AG09319 (cell line): ENCODE data around the gene RAB4A.

Experiments used
- DNase-seq: peaks from one replicate; pipeline ENCODE4 v3.0.0-alpha.2; 2010; ENCODE audit warnings: low read depth; ENCODE audit errors: extremely low read depth
- CTCF ChIP-seq: IDR thresholded peaks from 2 replicates; pipeline ENCODE4 v1.5.1; 2011; ENCODE audit warnings: low read depth, mild to moderate bottlenecking, inconsistent platforms, low read length, moderate library complexity

RAB4A gene

DNA sequence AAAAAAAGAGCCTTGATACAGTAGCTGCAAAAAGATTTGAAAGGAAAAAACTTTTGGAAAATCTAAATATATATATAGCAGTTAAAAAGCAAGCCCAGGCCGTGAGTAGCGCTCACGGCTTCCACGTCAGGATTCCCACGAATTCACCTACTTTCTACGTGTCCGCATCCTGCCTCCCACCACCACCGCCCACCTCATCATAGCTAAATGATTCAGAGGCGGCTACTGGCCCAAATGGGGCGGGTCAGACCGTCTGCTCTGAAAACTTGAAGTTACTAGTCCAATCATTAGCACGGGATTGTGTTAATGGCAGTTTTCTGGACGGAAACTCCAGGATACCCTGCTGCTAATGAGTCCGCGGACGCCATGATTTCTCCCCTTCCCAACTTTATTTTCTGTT, 73.2 kb downstream of the RAB4A start:
- no peak for TF ChIP-seq CTCF
- no peak for DNase-seq

DNA sequence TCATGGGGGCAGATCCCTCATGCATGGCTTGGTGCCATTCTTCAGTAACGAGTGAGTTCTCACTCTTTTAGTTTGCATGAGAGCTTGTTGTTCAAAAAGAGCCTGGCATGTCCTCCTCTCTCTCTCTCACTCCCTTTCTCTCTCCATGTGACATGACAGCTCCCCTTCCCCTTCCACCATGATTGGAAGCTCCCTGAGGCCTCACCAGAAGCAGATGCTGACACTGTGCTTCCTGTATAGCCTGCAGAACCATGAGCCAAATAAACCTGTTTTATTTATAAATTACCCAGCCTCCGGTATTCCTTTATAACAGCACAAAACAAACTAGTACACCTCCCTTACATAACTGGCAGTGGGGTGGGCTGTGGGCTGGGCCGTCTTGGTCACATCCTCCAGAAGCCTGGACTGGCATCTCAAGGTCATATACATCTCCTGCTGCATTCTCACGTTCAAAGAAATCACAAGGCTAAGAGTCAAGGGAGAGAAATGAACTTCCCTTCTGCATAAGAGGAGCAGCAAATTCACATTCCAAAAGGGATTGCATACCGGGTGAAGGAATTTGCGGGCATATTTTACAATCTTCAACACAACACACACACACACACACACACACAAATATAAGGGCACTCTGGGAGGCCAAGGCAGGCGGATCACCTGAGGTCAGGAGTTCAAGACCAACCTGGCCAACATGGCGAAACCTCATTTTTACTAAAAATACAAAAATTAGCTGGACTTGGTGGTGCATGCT, 74.2 kb downstream of the RAB4A start:
- DNase-seq = no peak
- no peak for TF ChIP-seq CTCF

GRCh38 chr1:229347528-229347927, 76.6 kb downstream of the RAB4A start:
- no peak for DNase-seq
- no peak for TF ChIP-seq CTCF

- no peak for DNase-seq
- TF ChIP-seq CTCF = no peak
Observed at GRCh38 chr1:229349463-229350385, 78.8 kb downstream of the RAB4A start.

- no peak for TF ChIP-seq CTCF
- DNase-seq = no peak
Observed at GRCh38 chr1:229352975-229353374, 82.1 kb downstream of the RAB4A start.

DNA sequence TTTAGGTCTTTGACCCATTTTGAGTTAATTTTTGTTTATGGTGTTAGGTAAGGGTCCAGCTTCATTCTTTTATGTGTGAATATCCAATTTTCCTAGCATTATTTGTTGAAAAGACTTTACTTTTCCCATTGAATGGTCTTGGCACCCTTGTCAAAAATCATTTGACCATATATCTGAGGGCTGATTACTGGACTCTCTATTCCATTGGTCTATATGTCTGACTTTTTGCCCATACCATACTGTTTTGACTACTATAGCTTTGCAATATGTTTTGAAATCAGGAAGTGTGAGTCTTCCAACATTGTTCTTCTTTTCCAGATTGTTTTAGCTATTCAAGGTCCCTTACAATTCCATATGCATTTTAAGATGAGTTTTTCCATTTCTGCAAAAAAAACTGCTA, 83.3 kb downstream of the RAB4A start:
- no peak for TF ChIP-seq CTCF
- DNase-seq = no peak
